Activated naive CD4-positive, alpha-beta T cell treated with anti-CD3 and anti-CD28 coated beads, Interleukin-2, amount 50 U/mL, for 16 hours (primary cell): ENCODE data around the gene MYO1E.

ENCODE experiments used
- DNase-seq: peaks from one replicate; pipeline ENCODE4 v3.0.0-alpha.2; 2020

MYO1E gene

DNA sequence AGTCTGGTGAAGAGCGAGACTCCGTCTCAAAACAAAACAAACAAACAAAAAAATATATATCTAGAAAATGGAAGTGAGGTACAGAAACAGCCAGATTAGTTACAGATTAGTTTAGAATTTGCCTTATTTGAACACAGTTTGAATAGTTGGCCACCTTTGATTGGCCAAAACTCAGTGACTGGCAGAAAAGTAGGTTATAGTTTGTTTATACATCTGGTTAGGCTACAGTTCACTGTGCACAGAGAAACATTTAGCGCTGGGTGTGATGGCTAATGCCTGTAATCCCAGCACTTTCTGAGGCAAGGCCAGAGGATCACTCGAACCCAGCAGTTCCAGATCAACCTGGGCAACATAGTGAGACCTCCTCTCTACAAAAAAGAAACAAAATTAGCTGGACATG, 114.4 kb downstream of the MYO1E start:
- DNase-seq, result no peak

DNA sequence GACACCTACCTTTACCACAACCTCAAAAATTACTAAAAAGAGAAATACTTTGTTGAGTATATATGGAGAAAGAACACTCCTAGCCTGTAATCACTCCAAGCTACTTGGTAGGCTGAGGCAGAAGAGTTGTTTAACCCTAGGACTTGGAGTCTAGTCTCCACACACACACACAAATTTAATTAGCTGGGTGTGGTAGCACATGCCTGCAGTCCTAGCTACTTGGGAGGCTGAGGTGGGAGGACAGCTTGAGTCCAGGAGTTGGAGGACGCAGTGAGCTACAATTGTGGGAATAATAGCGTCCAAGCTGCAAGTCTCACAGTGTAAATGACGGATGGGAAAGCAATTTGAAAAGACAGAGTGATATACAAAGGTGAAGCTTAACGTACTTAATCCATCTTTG, 115.5 kb downstream of the MYO1E start:
- DNase-seq, result no peak

DNA sequence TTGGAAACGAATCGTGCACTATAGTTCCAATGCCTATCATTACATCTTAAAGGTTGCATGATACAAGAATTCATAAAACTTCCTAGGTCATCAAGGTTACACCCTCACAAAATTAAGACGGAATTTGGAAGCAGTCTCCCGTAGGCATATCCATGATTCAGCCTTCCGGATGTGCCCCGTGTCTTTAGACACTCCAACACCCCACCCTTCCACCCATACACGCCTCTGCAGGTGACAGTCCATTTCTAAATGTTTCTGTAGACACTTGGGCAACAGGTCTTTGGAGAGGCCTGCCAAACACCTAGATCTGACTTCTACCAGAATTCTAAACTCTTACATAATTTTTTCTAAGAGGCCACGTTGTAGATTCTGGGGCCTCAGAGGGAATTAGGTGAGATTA, 116.2 kb downstream of the MYO1E start:
- no peak for DNase-seq

DNA sequence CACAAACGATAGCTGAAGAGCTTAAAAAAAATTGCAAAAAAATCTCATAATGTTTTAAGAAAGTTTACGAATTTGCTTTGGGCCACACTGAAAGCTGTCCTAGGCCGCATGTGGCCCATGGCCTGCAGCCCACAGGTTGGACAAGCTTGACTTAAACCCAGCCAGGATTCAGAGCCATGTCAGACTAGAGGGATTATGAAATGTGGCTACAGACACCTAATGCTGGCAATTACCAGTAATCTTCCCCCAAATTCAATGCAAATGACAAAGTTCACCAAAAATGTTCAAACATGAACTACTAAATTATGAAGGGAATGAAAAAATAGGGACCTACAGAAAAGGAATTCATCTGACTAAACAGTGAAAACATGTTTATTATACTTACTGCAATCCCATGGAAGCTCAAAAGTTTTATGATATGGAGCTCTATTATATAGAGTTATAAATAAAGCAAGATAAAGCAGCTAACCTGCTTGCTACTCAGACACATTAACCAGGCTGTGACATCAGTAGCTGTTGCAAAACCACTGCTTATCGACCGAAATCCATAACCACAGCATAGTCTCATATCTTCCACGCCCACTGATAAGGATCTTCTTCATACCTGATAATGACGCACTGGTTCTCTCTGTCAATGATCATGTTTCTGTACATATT, 116.9 kb downstream of the MYO1E start:
- no peak for DNase-seq

DNA sequence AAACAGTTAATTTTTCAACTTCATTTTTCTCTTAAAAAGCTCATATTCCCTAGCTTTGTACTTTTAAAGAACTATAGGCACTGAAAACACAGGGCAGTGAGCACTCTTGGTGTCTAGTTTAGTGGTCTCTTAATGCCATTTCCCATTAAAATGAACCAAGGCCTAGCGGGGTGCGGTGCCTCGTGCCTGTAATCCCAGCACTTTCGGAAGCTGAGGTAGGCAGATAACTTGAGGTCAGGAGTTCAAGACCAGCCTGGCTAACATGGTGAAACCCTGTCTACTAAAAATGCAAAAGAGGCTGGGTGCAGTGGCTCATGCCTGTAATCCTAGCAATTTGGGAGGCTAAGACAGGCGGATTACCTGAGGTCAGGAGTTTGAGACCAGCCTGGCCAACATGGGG, 120.5 kb downstream of the MYO1E start:
- DNase-seq, result no peak

DNA sequence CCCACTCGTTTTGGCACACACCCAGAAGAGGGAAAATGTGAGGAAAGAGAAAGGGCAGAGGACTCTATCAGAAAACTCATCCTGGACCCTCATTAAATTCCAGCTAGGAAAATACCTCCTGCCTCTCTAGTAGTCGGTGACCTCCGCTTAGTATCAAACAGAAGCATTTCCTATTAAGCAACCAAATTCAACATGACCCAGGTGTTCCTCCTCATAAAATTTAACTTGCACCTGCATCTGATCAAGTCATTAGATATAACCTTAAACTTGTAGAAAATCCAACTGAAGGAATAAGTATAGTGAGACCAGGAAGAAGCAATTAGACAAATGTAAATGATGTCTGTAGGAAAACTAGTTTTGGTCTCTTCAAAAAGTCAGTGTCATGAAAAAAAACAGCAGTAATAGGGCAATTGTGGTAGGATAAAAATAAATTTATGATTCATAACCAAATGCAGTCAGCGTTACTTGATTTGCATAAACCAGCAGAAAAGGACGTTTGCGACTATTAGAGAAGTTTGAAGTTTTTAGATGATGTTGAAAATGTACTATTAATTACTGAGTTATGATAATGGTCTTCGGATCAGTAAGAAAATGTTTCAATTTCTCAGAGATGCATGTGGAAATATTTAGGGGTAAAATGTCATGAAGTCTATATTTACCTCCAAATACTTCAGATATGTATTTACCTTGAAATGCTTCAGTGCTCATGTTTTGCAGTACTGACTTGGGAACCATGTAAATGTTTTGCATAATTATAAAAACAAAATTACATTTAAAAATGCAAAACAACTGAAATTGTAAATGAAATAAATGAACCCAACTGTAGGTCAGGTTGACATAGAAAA, 121.4 kb downstream of the MYO1E start:
- DNase-seq, result no peak

DNA sequence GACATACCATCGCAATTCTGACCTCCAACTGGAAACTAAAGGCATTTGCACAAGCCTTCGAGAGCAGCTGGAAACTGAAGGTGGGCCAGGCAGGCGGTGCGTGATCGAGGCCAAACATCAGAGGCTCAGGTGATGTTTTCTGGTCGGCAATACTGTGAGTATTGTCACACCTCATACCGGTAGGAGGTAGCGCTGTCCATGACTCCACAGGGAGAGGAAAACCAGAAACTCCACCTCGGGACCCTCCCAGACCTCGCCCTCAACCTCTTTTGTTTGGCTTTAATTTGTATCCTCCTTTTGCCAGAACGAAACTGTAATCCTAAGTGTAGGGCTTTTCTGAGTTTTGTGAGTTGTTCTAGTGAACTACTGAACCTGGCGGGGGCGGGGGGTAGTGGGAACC, 122.4 kb downstream of the MYO1E start:
- no peak for DNase-seq

DNA sequence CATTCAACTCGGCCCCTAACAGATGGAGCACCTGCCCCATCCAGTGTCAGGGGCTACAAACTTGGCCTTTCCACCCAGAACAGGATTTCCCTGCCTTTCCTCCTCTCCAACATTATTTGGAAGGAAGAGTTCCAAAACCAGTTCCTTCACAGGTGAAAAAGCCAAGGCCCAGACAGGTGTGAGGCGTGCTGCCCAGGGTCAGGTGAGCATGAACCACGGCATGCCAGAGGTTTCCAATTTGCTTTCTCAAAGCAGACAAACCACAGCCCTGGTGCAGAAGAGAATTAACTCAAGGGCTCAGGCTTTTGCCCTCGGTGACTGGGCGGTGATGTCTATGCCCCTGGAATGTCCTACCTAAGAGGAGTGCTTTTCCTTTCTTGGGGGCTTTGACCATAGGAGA, 122.9 kb downstream of the MYO1E start:
- no peak for DNase-seq

DNA sequence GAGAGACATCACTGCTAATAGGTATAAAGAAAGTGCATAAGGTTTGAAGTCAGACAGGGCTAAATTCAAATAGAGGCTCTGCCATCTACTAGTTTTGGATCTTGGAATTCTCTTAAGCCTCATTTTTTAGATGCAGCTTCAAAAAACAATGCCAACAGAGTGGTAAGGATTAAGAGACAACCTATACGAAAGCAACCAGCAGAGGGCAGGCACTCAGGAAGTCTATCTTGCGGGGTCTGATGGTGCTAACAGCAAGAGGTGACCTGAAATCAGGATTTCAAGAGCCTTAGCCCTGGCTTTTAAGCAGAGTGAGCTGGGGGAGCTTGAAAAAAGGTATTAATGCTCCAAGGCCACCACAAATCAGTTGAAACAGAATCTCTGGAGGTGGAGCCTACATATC, 125.3 kb downstream of the MYO1E start:
- DNase-seq, result peak; percentile 39

DNA sequence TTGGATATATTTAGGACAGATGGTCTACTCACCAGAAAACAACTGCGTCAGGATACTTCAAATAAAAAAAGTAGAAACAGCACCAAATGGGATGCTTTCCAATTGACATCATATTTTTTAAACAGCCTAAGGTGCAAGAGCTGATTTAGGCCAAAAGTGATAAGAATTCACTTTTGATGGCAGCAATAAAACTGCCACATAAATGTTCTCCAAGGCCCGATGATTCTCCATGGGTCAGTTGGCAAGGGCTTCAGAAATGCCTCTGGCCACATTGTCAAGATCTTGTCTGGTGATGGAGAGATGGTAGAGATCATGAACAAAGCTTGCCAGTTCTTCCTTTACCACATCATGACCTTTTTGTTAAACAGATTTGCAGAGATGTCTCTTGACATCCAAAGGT, 127.1 kb downstream of the MYO1E start:
- no peak for DNase-seq

DNA sequence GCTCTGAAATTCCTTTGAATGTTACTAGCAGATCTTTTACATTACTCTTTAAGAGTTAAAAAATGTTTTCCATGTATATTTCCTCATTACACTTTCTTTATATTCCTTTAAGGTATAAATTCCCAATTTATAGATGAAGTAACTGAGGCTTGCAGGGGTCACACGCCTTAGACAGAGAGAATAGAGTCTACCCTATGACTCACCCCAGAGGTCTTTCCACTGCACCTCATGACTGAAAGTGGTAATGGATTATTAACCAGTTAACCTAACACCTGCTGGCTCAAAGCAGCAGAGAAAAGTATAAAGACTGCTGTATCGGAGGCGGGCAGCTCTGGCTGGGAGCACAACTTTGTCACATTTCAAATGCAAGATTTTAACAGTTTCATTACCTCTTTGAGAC, 128.3 kb downstream of the MYO1E start:
- DNase-seq, result no peak

DNA sequence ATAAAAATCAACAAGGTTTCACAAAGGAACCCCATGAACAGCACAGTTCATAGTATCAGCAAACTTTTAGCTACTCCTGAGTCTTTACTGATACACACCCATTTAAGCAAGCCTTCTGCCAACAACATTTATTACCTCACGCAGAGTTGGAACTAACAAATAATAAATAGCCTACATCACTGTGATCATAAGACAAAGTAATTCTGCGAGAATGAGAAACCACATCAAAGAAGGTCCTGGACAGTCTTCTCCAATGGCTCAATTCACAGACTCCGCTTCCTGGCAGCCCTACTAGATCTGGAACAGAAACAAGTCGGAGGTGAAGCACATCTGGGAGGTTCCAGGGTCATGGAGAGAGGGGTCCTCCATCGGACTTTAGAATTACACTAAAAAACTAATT, 129.0 kb downstream of the MYO1E start:
- DNase-seq, result no peak

DNA sequence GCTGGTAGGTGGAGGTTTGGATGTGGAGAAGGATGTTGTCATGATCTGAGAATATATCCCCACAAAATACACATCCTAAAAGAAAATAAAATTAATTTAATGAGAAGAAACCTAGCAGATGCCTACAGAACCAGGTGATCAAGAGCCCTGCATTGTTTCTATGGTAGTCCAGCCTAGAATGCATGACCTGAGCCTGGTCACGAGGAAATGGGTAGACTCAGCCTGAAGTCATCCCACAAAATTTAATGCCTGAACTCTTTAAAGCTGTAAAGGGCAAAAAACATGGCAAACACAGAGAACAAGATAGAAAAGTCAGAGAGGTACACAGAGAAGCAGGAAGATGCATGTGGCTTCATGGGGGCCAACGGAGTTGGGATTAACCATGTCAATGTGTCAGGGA, 130.0 kb downstream of the MYO1E start:
- DNase-seq, result no peak

DNA sequence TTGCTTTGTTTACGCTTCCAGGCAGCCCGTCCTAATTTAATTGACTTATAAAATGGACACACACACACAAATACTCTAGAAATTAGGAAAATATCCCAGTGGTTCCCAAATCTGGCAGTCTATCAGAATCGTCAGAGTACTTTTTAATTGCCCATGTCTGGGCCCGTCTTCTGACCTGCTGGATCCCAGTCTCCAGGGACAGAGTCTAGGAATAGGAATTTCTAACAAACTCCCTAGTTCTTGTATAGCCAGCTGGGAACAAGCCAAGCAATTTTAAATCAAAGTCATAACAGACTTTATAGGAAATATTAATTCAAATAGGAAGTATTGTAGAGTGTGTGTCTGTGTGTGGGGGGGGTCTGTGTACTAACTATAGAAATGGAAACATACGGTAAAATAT, 132.6 kb downstream of the MYO1E start:
- DNase-seq, result no peak

DNA sequence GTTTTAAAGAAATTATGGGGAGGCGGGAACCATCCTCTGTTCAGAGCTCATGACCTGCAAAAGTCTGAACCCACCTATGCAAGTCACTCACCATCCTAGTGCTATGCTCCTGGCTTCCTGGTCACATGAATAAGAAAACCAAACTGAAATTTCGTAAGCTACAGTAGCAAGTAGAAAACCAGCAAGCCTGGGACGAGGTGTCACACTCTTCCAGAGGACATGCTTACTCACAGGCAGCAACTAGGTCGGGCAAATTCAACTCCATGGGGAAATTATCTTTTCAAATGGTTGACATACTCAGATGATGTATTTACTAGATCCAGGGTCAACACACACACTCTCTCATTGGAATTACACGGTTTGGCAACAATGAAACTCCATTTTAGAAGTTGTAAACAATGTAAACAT, 134.7 kb downstream of the MYO1E start:
- no peak for DNase-seq

DNA sequence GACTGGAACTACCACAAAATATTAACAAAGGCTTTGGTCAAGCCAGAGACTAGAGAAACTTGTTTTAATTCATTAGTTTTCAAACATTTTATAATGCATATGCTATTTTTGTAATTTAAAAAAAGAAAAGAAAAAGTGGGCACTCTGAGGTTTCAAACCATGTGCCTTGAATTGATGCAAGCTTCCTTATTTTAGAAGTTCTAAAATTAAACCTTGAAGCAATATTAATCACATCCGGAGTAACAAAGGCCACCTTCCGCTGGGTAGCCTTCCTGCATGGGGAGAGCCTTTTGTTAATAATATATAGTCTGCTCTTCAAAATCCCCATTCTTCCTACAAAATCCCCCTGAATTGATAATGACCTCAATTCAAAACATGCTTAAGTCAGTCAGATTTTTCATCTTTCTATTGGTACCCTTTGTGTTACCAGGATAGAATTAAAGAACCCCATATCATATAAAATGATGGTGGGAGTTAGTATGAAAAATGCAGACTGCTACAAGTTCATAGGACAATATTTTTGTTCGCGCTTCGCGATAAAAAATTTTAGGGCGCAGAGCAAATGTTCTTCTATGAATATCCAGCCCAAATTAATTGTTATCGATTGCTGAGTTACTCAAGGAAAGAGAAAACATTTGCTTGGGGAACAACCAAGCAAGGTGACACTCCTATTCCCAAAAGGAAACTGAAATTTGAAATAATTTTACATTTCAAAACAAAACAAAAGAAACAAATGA, 135.4 kb downstream of the MYO1E start:
- no peak for DNase-seq

DNA sequence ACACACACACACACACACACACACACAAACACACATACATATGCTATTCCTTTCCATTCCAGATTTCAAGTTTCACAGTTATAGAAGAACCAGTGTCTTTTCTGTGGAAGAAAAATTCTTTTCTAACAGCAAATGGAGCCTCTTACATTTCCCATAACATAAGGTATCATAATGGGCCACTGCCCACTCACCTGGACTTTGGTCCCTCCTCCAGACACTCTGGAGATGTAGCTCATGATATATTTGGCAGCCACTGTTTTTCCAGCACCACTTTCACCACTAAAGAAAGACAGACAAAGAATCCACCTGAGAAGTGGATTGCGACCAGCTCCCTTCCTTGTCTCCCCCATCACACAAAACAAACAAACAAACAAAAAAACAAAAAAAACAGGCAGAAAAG, 136.3 kb downstream of the MYO1E start:
- no peak for DNase-seq

DNA sequence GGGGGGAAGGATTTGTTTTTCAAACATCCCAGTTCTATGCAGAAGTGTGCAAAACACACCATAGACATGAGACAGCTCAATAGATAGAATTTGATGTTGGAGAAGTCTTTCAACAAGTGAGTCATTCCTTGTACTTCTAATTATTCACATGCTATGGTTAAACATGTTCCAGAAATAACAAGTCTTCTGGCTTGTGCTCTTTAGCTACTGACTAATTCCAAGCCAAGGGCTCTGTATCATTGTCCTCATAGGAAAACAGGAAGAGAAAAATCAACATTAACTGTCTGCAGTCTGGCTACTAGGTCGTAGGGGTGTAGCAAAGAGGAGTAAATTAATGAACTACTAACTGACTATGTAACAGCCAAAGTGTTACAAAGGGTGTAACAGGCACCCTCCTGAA, 140.2 kb downstream of the MYO1E start:
- DNase-seq, result no peak

DNA sequence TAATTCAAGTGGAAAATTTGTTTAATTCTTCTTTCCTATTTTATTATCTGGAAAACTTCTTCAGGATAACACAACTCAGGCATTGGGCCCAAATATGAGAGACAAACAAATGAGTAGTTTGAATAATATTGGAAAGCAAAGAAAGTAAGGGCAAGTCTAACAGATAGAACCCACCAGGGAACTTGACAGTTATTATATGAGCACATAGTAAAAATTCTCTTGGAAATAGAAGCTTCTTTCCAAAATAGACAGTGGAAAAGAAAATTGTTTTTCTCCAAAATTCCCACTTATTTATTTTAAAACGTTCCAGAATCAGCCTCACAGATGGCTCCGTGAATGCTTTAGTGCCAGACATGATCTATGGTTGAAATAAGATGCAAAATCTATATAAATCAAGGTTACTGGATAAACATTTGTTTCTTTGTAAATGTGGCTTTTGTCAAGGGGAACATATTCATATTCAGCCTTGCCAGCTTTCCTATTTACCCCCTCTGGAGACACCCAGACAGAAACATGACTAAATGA, 142.1 kb downstream of the MYO1E start:
- no peak for DNase-seq

DNA sequence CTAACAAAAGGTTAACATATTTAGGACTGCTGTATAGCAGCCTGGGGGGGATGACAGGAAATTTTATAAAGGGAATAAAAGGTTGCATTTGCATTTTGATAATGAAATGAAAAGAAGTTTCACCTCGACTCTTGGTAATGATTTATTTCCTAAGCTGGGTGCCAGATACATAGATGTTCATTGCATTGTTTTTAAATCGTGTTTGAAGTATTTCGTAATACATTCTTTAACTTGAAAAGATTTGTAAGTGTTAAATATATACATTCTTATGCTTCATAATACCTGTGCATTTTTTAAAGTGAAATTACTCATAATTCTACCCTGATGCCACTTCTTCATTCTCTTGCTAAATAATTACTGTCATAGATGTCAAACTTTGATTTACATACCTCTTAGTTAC, 143.2 kb downstream of the MYO1E start:
- DNase-seq, result no peak

DNA sequence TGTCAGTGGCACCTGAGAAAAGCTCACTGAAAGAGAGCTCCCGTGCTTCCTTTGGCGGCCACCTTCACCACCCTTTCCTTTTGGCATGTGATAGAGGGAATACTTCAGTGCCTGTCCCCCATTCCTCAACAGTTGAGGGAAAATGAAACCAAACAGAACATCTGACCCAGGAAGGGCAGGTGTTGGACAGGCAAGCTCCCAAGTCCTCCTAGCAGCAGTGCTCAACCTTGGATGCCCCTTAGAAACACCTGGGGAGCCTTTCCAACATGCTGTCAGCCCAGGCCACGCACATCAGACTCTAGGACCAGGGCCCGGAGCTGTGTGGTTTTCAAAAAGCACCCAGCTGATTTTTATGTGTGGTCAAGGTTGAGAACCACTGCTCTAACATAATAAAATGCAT, 143.7 kb downstream of the MYO1E start:
- DNase-seq, result no peak

DNA sequence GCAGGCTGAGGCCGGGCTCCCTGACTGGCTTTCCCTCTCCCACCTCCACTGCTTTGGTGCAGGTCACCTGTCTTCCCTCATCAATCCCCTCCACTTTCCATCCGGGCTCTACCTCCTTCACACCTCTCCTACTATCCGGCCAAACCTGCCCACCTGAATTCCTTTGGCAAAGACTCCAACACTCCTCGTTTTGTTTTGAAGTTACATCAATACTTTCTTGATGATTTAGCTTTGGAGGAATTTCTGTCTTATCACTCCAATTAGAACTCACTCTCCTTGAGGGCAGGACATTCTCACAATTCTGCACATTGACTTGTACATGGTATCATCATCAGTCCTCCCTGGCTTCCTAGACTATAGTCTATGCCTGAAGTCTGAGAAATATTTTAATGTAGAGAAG, 145.7 kb downstream of the MYO1E start:
- no peak for DNase-seq

DNA sequence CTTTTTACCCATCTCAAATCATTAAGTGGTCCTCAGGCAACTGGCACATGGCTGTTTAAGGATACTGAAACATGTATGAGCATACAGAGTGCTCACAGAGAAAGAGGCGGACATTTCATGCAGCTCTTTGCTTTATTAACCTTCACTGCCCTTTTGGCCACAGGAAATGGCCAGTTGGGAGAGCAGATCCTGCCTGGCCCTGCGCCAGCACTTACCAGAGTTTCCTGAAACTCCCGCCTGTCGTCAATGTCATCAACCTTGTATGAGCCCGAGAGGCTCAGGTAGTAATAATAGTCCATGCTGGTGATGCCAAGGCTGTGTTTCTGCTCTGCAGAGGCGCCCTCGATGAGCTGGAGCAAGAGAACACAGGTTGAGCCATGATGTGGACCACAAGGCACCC, 148.2 kb downstream of the MYO1E start:
- DNase-seq, result no peak

DNA sequence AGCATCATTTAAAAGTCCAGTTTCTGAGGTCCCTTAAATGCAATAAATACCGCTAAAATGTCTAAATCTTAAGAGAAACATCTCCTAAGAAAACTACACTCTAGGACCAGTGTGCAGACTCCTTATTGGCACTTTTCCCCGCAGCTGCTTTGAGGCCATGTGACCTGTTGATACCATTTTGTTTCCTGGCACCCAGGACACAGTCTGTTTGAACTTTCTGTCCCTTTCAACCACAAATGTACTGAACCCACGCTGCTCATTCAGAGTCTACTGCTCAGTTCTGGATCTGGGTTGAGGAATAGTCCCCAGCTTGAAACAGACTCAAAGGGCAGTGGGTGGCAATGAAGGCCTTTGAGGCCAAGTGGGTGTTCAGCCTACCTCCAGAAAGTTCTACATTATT, 148.9 kb downstream of the MYO1E start:
- DNase-seq, result no peak
